HCT116 (cell line): ENCODE measurements around the gene MFN1. TPM values are rescaled to one million over a fixed set of nuclear protein-coding genes. Genes with fewer than 3 reads are reported as not detected.

Experiments used
- ATAC-seq: fragments of 200-7000 bp; cut with Tn5 transposase; 2 replicates; pipeline ENCODE4 v1.9.1; 2020; ENCODE audit warnings: mild to moderate bottlenecking, moderate library complexity
- BruUV-seq: library from RNA; stranded (reverse); fragments of 400-500 nt; replicated peaks from 2 replicates; lab custom pipeline; 2021; lab: Mats Ljungman, UMichigan
- CTCF ChIA-PET: fragments of 300-600 bp; sonication (Branson Sonifier 250); formaldehyde crosslinking; loops from one replicate; lab custom pipeline; 2021; ENCODE audit warnings: antibody characterized with exemption; lab: Charles Lee
- POLR2A ChIA-PET: fragments of 300-600, 350-600 bp; sonication (Branson Sonifier 250); formaldehyde crosslinking; loops from one replicate; lab custom pipeline; 2021; ENCODE audit warnings: antibody characterized with exemption; lab: Charles Lee
- RAD21 ChIA-PET, 2 experiments: fragments of 300-600 bp; sonication (Branson Sonifier 250); formaldehyde crosslinking; loops; one replicate each; lab custom pipeline; 2023; ENCODE audit warnings: low total read pairs in 2 of 2; ENCODE audit not compliant: uncharacterized antibody in 2 of 2, unreplicated experiment in 2 of 2, low non-redundant PET in 1 of 2; lab: Charles Lee
- DNase-seq: peaks from one replicate; pipeline ENCODE4 v3.0.0-alpha.2; 2010; ENCODE audit warnings: low read depth, low spot score
- H2AFZ ChIP-seq: fragments of 200-600 bp; shearing (Covaris generic), sonication (generic); 2 replicates; pipeline ENCODE4 v1.6.1; 2017; ENCODE audit warnings: low read depth, mixed run types, mixed read lengths, antibody characterized with exemption, low read length; ENCODE audit not compliant: poor library complexity, severe bottlenecking
- H3K27ac ChIP-seq: 2 replicates; pipeline ENCODE4 v1.5.1; 2012; ENCODE audit warnings: low read depth, low read length
- H3K27me3 ChIP-seq: fragments of 200-600 bp; sonication (generic); 2 replicates; pipeline ENCODE4 v1.6.1; 2016; ENCODE audit warnings: mixed run types, low read length, mixed read lengths; ENCODE audit not compliant: insufficient read depth
- H3K36me3 ChIP-seq, 2 experiments: fragments of 200-500 bp in 1 of 2; fragments of 200-600 bp in 1 of 2; sonication (Bioruptor generic) in 1 of 2; sonication (generic) in 1 of 2; 2 replicates each; pipeline versions ENCODE4 v1.5.1 to v1.6.1; 2014 to 2016; ENCODE audit warnings: low read length in 2 of 2, inconsistent platforms in 1 of 2, mixed read lengths in 1 of 2, mixed run types in 1 of 2; ENCODE audit not compliant: insufficient read depth in 2 of 2, control insufficient read depth in 1 of 2
- H3K4me1 ChIP-seq, 2 experiments: fragments of 200-600 bp in 1 of 2; sonication (generic) in 1 of 2; 2 replicates each; pipeline versions ENCODE4 v1.5.1 to v1.6.1; 2012 to 2017; ENCODE audit warnings: low read length in 2 of 2, inconsistent platforms in 1 of 2, mild to moderate bottlenecking in 1 of 2, mixed read lengths in 1 of 2, mixed run types in 1 of 2, moderate library complexity in 1 of 2; ENCODE audit not compliant: insufficient read depth in 2 of 2, control insufficient read depth in 1 of 2
- H3K4me2 ChIP-seq: fragments of 200-600 bp; sonication (generic); 2 replicates; pipeline ENCODE4 v1.6.1; 2017; ENCODE audit warnings: mixed run types, low read length, mixed read lengths
- H3K4me3 ChIP-seq, 2 experiments: fragments of 200-600 bp in 1 of 2; sonication (generic) in 1 of 2; replicated peaks in 1 of 2; 2 replicates each; pipeline ENCODE4 v1.5.1; 2011 to 2016; ENCODE audit warnings: low read length in 2 of 2, control low read depth in 1 of 2, low read depth in 1 of 2, mild to moderate bottlenecking in 1 of 2, mixed read lengths in 1 of 2, mixed run types in 1 of 2
- H3K79me2 ChIP-seq: fragments of 200-600 bp; sonication (generic); 2 replicates; pipeline ENCODE4 v1.6.1; 2017; ENCODE audit warnings: mild to moderate bottlenecking, mixed run types, low read length, moderate library complexity, mixed read lengths; ENCODE audit not compliant: insufficient read depth
- H3K9ac ChIP-seq: fragments of 200-600 bp; sonication (generic); 2 replicates; pipeline ENCODE4 v1.6.1; 2016; ENCODE audit warnings: low read length, mixed read lengths
- H3K9me2 ChIP-seq: fragments of 200-600 bp; sonication (generic), shearing (Covaris generic); 2 replicates; pipeline ENCODE4 v1.6.1; 2017; ENCODE audit warnings: mixed run types, mild to moderate bottlenecking, moderate library complexity; ENCODE audit not compliant: insufficient read depth
- H3K9me3 ChIP-seq, 2 experiments: fragments of 200-500 bp in 1 of 2; fragments of 200-600 bp in 1 of 2; sonication (Bioruptor generic) in 1 of 2; sonication (generic) in 1 of 2; 2 replicates each; pipeline ENCODE4 v1.6.1; 2014 to 2017; ENCODE audit warnings: low read length in 2 of 2, mixed read lengths in 2 of 2, inconsistent platforms in 1 of 2, low read depth in 1 of 2, mild to moderate bottlenecking in 1 of 2, mixed run types in 1 of 2, moderate library complexity in 1 of 2; ENCODE audit not compliant: control insufficient read depth in 1 of 2, insufficient read depth in 1 of 2
- H4K20me1 ChIP-seq: fragments of 200-600 bp; sonication (generic), shearing (Covaris generic); 2 replicates; pipeline ENCODE4 v1.6.1; 2017; ENCODE audit warnings: mixed run types, mild to moderate bottlenecking, moderate library complexity; ENCODE audit not compliant: insufficient read depth
- CBX3 ChIP-seq: IDR thresholded peaks from 2 replicates; pipeline ENCODE4 v1.6.1; 2012; ENCODE audit warnings: low read depth
- CTCF ChIP-seq, 3 experiments: fragments of 200-600 bp in 1 of 3; sonication (generic) in 1 of 3; IDR thresholded peaks in 2 of 3; conservative IDR thresholded peaks in 1 of 3; 2 replicates each; pipeline ENCODE4 v1.5.1; 2012 to 2017; ENCODE audit warnings: low read depth in 2 of 3, low read length in 2 of 3, antibody characterized with exemption in 1 of 3, borderline replicate concordance in 1 of 3, control low read depth in 1 of 3, mild to moderate bottlenecking in 1 of 3, mixed read lengths in 1 of 3, mixed run types in 1 of 3, moderate library complexity in 1 of 3; ENCODE audit not compliant: insufficient read depth in 1 of 3
- EGR1 ChIP-seq: IDR thresholded peaks from 2 replicates; pipeline ENCODE4 v1.6.1; 2012; ENCODE audit warnings: low read depth
- ELF1 ChIP-seq: IDR thresholded peaks from 2 replicates; pipeline ENCODE4 v1.6.1; 2012; ENCODE audit warnings: low read depth, borderline replicate concordance
- EZH2phosphoT487 ChIP-seq: fragments of 200-600 bp; IDR thresholded peaks from 2 replicates; pipeline ENCODE4 v1.6.1; 2018; ENCODE audit warnings: antibody characterized with exemption, borderline replicate concordance
- FOSL1 ChIP-seq: IDR thresholded peaks from 2 replicates; pipeline ENCODE4 v1.6.1; 2012; ENCODE audit warnings: low read depth
- JUND ChIP-seq: IDR thresholded peaks from 2 replicates; pipeline ENCODE4 v1.6.1; 2012
- POLR2A ChIP-seq: IDR thresholded peaks from 2 replicates; pipeline ENCODE4 v1.7.0; 2011; ENCODE audit warnings: borderline replicate concordance; ENCODE audit not compliant: insufficient read depth, insufficient read length; ENCODE audit errors: extremely low read depth
- SRF ChIP-seq: IDR thresholded peaks from 2 replicates; pipeline ENCODE4 v1.6.1; 2012; ENCODE audit warnings: low read depth
- TCF7L2 ChIP-seq: IDR thresholded peaks from 2 replicates; pipeline ENCODE4 v1.7.0; 2011; ENCODE audit warnings: borderline replicate concordance, inconsistent platforms; ENCODE audit not compliant: insufficient read depth, insufficient read length; ENCODE audit errors: extremely low read depth
- YY1 ChIP-seq: IDR thresholded peaks from 2 replicates; pipeline ENCODE4 v1.6.1; 2011; ENCODE audit warnings: low read length, low read depth, moderate library complexity, mild to moderate bottlenecking; ENCODE audit not compliant: insufficient replicate concordance; ENCODE audit errors: extremely low read depth
- intact Hi-C: fragments of 100-400 bp; cut with micrococcal nuclease; formaldehyde crosslinking; loops from 2 replicates; pipeline ENCODE4 v1.10.0; 2022
- total RNA-seq: library from RNA; stranded (reverse); gene quantifications from one replicate; pipeline ENCODE4 v1.2.1, GENCODE V29; 2021; ENCODE audit not compliant: unreplicated experiment
- TF ChIP-seq, protein P1 (sequence below): IDR thresholded peaks from 2 replicates; pipeline ENCODE4 v1.6.1; 2012
- TF ChIP-seq, protein P2 (sequence below): IDR thresholded peaks from 2 replicates; pipeline ENCODE4 v1.6.1; 2012
- TF ChIP-seq, protein P3 (sequence below): IDR thresholded peaks from 2 replicates; pipeline ENCODE4 v1.6.1; 2012; ENCODE audit warnings: low read depth

The MFN1 gene
- total RNA-seq, 1 experiment from 2014 or later: 54.6 TPM

DNA sequence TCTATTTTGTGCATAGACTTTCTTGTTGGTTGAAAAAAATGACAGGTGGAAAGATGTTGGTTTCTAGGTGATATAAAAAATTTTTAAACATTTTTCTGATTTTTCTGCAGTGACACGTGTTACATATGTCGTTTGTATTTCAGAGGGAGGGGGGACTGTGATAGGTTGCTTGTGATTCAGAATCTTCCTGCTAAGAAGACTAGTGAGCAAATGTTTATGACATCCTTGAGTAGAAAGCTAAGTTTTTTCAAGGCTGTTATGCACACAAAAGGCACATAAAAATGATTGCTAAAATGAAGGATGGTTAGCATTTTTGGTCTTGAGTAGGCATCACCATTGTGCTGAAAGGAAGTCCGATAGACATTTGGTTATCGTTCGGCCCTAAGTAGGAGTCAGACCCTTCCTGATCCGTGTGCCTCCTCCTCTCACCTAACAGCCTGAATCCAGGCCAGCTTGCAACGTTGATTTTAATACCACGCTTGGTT is 23.2 kb upstream of the MFN1 start:
- Histone ChIP-seq H3K9me2 (no peaks in the 10 kb centered on the region), H2AFZ (no peak overlapping the region), H3K9me3 (no peaks in the 10 kb centered on the region), H3K9ac (peak overlapping the region; percentile 96), H3K4me2 (peak overlapping the region; percentile 82), H3K79me2 (peaks cover 62% of the 10 kb centered on the region), H3K27ac (no peak overlapping the region; the same call in 1 of the 2 replicates), H3K27me3 (no peaks in the 10 kb centered on the region), H3K4me3 (peak overlapping the region; percentile 74 to 87), H3K36me3 (peaks cover 12 to 13% of the 10 kb centered on the region in 2 experiments; a peak in 3 of 4 replicates), H4K20me1 (0 out of 2 replicates have a peak, but pooled peaks cover 8% of the 10 kb centered on the region), H3K4me1 (peaks cover 7 to 29% of the 10 kb centered on the region in 2 experiments; a peak in 3 of 4 replicates)
- RAD21 ChIA-PET: no interaction called here
- no peak for ATAC-seq
- POLR2A ChIA-PET: no interaction called here
- intact Hi-C loops: no loop called here
- TF ChIP-seq FOSL1 (no peak), YY1 (no peak)
- BruUV-seq: TSS peak; percentile 62
- DNase-seq: no peak
- CTCF ChIA-PET: no interaction called here

- Histone ChIP-seq H3K4me3 (no peak overlapping the region), H3K9me2 (no peaks in the 10 kb centered on the region), H3K27me3 (no peaks in the 10 kb centered on the region), H3K36me3 (peaks cover 46 to 54% of the 10 kb centered on the region in 2 experiments), H3K4me2 (no peak overlapping the region), H3K9me3 (no peaks in the 10 kb centered on the region), H3K9ac (no peak overlapping the region), H3K79me2 (peaks cover 66% of the 10 kb centered on the region), H4K20me1 (peaks cover 12% of the 10 kb centered on the region; the same call in 1 of the 2 replicates), H3K4me1 (no peaks in the 10 kb centered on the region), H3K27ac (no peak overlapping the region), H2AFZ (no peak overlapping the region)
- DNase-seq (no peak), ATAC-seq (no peak)
- POLR2A ChIA-PET: no interaction called here
- BruUV-seq: no TSS peak
- TF ChIP-seq, protein P1, sequence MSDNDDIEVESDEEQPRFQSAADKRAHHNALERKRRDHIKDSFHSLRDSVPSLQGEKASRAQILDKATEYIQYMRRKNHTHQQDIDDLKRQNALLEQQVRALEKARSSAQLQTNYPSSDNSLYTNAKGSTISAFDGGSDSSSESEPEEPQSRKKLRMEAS: no peak
- TF ChIP-seq CTCF (IDR thresholded peaks at IDR 0.05 in 2 of 3, conservative IDR thresholded peaks at IDR 0.05 in 1 of 3; ENCODE audit: borderline replicate concordance in 1 of 3, insufficient read depth in 1 of 3, low read depth in 2 of 3, low read length in 2 of 3) (no peak), YY1 (no peak), EGR1 (no peak), CBX3 (no peak), JUND (no peak), TCF7L2 (no peak), EZH2phosphoT487 (no peak), FOSL1 (no peak), SRF (no peak), ELF1 (no peak), POLR2A (no peak)
- TF ChIP-seq, protein P2, sequence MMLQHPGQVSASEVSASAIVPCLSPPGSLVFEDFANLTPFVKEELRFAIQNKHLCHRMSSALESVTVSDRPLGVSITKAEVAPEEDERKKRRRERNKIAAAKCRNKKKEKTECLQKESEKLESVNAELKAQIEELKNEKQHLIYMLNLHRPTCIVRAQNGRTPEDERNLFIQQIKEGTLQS: no peak
- TF ChIP-seq, protein P3, sequence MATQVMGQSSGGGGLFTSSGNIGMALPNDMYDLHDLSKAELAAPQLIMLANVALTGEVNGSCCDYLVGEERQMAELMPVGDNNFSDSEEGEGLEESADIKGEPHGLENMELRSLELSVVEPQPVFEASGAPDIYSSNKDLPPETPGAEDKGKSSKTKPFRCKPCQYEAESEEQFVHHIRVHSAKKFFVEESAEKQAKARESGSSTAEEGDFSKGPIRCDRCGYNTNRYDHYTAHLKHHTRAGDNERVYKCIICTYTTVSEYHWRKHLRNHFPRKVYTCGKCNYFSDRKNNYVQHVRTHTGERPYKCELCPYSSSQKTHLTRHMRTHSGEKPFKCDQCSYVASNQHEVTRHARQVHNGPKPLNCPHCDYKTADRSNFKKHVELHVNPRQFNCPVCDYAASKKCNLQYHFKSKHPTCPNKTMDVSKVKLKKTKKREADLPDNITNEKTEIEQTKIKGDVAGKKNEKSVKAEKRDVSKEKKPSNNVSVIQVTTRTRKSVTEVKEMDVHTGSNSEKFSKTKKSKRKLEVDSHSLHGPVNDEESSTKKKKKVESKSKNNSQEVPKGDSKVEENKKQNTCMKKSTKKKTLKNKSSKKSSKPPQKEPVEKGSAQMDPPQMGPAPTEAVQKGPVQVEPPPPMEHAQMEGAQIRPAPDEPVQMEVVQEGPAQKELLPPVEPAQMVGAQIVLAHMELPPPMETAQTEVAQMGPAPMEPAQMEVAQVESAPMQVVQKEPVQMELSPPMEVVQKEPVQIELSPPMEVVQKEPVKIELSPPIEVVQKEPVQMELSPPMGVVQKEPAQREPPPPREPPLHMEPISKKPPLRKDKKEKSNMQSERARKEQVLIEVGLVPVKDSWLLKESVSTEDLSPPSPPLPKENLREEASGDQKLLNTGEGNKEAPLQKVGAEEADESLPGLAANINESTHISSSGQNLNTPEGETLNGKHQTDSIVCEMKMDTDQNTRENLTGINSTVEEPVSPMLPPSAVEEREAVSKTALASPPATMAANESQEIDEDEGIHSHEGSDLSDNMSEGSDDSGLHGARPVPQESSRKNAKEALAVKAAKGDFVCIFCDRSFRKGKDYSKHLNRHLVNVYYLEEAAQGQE: no peak
- RAD21 ChIA-PET: no interaction called here
- CTCF ChIA-PET: interaction anchor here (1.2 kb wide), 1 partner anchor 8 kb away, joined by 3 read pairs; no protein-coding TSS in a partner anchor
- intact Hi-C loops: no loop called here
These were observed 17.1 kb upstream of the MFN1 start for GRCh38 chr3:179330438-179330837.
